HCT116 (cell line): ENCODE results near the gene TASL.
"Not testable (repeated sequence)": the region's sequence is repeated elsewhere in the genome, so short reads cannot be mapped to it uniquely, and the experiment has no call there.

ENCODE experiments used
- CEBPB ChIP-seq: IDR thresholded peaks from 2 replicates; pipeline ENCODE4 v1.6.1; 2012; ENCODE audit warnings: low read depth
- CTCF ChIP-seq, 3 experiments: fragments of 200-600 bp in 1 of 3; sonication (generic) in 1 of 3; IDR thresholded peaks in 2 of 3; conservative IDR thresholded peaks in 1 of 3; 2 replicates each; pipeline ENCODE4 v1.5.1; 2012 to 2017; ENCODE audit warnings: low read depth in 2 of 3, low read length in 2 of 3, antibody characterized with exemption in 1 of 3, borderline replicate concordance in 1 of 3, control low read depth in 1 of 3, mild to moderate bottlenecking in 1 of 3, mixed read lengths in 1 of 3, mixed run types in 1 of 3, moderate library complexity in 1 of 3; ENCODE audit not compliant: insufficient read depth in 1 of 3
- EGR1 ChIP-seq: IDR thresholded peaks from 2 replicates; pipeline ENCODE4 v1.6.1; 2012; ENCODE audit warnings: low read depth
- EZH2 ChIP-seq: fragments of 200-600 bp; sonication (generic); IDR thresholded peaks from 2 replicates; pipeline ENCODE4 v1.6.1; 2017; ENCODE audit warnings: antibody characterized with exemption, mixed run types
- EZH2phosphoT487 ChIP-seq: fragments of 200-600 bp; IDR thresholded peaks from 2 replicates; pipeline ENCODE4 v1.6.1; 2018; ENCODE audit warnings: antibody characterized with exemption, borderline replicate concordance
- JUND ChIP-seq: IDR thresholded peaks from 2 replicates; pipeline ENCODE4 v1.6.1; 2012
- POLR2A ChIP-seq: IDR thresholded peaks from 2 replicates; pipeline ENCODE4 v1.7.0; 2011; ENCODE audit warnings: borderline replicate concordance; ENCODE audit not compliant: insufficient read depth, insufficient read length; ENCODE audit errors: extremely low read depth
- POLR2AphosphoS5 ChIP-seq: IDR thresholded peaks from 2 replicates; pipeline ENCODE4 v1.6.1; 2011; ENCODE audit warnings: mild to moderate bottlenecking, low read depth, low read length, moderate library complexity
- RAD21 ChIP-seq: IDR thresholded peaks from 2 replicates; pipeline ENCODE4 v1.6.1; 2012; ENCODE audit warnings: low read depth, mild to moderate bottlenecking
- SIN3A ChIP-seq: IDR thresholded peaks from 2 replicates; pipeline ENCODE4 v1.6.1; 2012; ENCODE audit warnings: low read depth
- SRF ChIP-seq: IDR thresholded peaks from 2 replicates; pipeline ENCODE4 v1.6.1; 2012; ENCODE audit warnings: low read depth
- ZFX ChIP-seq: fragments of 450-650 bp; IDR thresholded peaks from 2 replicates; pipeline ENCODE4 v1.6.1; 2017

GRCh38 chrX:30600269-30601176 is 23.0 kb upstream of the TASL start:
- TF ChIP-seq CTCF (IDR thresholded peaks at IDR 0.05 in 2 of 3, conservative IDR thresholded peaks at IDR 0.05 in 1 of 3; ENCODE audit: borderline replicate concordance in 1 of 3, insufficient read depth in 1 of 3, low read depth in 2 of 3, low read length in 2 of 3); EZH2; EGR1; POLR2A; ZFX; POLR2AphosphoS5; SRF; CEBPB; EZH2phosphoT487; SIN3A; RAD21; JUND: not testable (repeated sequence)
